ENCODE data around the gene ZNF594. TPM values are rescaled to one million over a fixed set of nuclear protein-coding genes. Genes with fewer than 3 reads are reported as not detected.

ZNF594 gene
- total and polyA plus RNA-seq, 10 of the 15 experiments (the other 5 are each of a cell fraction or from before 2014, with no cell fraction given) = 0.98 to 14.3 (median 11.1) TPM

DNA sequence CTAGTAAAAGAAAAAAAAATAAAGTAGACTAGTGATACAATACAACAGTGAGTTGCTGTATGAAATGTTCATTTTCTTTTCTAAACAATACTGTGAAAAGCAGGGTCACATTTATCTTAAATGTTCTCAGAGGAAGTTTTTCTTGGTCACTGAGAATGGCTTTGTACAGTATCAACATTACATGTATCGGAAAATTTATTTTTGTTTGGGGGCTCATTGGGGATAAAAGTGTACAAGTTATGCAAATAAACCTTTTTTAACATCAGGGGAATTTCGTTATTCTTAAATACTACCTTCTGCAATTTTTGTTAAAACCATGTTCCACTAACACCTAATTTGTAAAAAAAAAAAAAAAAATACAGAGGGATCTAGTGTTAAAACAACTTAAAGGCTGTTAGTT, 8.7 kb upstream of the ZNF594 start (continued):
- TF ChIP-seq, protein P1, sequence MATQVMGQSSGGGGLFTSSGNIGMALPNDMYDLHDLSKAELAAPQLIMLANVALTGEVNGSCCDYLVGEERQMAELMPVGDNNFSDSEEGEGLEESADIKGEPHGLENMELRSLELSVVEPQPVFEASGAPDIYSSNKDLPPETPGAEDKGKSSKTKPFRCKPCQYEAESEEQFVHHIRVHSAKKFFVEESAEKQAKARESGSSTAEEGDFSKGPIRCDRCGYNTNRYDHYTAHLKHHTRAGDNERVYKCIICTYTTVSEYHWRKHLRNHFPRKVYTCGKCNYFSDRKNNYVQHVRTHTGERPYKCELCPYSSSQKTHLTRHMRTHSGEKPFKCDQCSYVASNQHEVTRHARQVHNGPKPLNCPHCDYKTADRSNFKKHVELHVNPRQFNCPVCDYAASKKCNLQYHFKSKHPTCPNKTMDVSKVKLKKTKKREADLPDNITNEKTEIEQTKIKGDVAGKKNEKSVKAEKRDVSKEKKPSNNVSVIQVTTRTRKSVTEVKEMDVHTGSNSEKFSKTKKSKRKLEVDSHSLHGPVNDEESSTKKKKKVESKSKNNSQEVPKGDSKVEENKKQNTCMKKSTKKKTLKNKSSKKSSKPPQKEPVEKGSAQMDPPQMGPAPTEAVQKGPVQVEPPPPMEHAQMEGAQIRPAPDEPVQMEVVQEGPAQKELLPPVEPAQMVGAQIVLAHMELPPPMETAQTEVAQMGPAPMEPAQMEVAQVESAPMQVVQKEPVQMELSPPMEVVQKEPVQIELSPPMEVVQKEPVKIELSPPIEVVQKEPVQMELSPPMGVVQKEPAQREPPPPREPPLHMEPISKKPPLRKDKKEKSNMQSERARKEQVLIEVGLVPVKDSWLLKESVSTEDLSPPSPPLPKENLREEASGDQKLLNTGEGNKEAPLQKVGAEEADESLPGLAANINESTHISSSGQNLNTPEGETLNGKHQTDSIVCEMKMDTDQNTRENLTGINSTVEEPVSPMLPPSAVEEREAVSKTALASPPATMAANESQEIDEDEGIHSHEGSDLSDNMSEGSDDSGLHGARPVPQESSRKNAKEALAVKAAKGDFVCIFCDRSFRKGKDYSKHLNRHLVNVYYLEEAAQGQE (IDR thresholded peaks at IDR 0.05; ENCODE audit: low read depth, low read length) = no peak
- peak; percentile 79; the same call in 1 of the 2 replicates for TF ChIP-seq NFIC (IDR thresholded peaks at IDR 0.05; ENCODE audit: low read depth, low read length)
- TF ChIP-seq CREM (IDR thresholded peaks at IDR 0.05; ENCODE audit: low read depth) = peak; percentile 46; the same call in 1 of the 2 replicates
- TF ChIP-seq, protein P2, sequence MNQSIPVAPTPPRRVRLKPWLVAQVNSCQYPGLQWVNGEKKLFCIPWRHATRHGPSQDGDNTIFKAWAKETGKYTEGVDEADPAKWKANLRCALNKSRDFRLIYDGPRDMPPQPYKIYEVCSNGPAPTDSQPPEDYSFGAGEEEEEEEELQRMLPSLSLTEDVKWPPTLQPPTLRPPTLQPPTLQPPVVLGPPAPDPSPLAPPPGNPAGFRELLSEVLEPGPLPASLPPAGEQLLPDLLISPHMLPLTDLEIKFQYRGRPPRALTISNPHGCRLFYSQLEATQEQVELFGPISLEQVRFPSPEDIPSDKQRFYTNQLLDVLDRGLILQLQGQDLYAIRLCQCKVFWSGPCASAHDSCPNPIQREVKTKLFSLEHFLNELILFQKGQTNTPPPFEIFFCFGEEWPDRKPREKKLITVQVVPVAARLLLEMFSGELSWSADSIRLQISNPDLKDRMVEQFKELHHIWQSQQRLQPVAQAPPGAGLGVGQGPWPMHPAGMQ (IDR thresholded peaks at IDR 0.05; ENCODE audit: borderline replicate concordance) = no peak
- peak; percentile 49; the same call in 1 of the 2 replicates for TF ChIP-seq RUNX3 (IDR thresholded peaks at IDR 0.05; ENCODE audit: low read length)
- no peak for TF ChIP-seq BCL11A (IDR thresholded peaks at IDR 0.05; ENCODE audit: low read depth, low read length)
- no peak for TF ChIP-seq POLR2AphosphoS2 (IDR thresholded peaks at IDR 0.05; ENCODE audit: low read depth, low read length)
- TF ChIP-seq, protein P3, sequence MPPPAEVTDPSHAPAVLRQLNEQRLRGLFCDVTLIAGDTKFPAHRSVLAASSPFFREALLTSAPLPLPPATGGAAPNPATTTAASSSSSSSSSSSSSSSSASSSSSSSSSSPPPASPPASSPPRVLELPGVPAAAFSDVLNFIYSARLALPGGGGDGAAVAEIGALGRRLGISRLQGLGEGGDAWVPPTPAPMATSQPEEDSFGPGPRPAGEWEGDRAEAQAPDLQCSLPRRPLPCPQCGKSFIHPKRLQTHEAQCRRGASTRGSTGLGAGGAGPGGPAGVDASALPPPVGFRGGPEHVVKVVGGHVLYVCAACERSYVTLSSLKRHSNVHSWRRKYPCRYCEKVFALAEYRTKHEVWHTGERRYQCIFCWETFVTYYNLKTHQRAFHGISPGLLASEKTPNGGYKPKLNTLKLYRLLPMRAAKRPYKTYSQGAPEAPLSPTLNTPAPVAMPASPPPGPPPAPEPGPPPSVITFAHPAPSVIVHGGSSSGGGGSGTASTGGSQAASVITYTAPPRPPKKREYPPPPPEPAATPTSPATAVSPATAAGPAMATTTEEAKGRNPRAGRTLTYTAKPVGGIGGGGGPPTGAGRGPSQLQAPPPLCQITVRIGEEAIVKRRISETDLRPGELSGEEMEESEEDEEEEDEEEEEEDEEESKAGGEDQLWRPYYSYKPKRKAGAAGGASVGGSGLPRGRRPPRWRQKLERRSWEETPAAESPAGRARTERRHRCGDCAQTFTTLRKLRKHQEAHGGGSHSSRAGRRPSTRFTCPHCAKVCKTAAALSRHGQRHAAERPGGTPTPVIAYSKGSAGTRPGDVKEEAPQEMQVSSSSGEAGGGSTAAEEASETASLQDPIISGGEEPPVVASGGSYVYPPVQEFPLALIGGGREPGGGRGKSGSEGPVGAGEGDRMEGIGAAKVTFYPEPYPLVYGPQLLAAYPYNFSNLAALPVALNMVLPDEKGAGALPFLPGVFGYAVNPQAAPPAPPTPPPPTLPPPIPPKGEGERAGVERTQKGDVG (CRISPR knock-in tag; IDR thresholded peaks at IDR 0.05) = no peak
- TF ChIP-seq EP300 (IDR thresholded peaks at IDR 0.05; ENCODE audit: borderline replicate concordance in 1 of 2, control insufficient read depth in 1 of 2, low read depth in 2 of 2, low read length in 2 of 2) = peak in 1 of 2 experiments; percentile 51; a peak in 1 of 4 replicates
- peak; percentile 92 for TF ChIP-seq MEF2A (IDR thresholded peaks at IDR 0.05; ENCODE audit: insufficient read depth, low read depth, low read length)
- TF ChIP-seq HDGF (IDR thresholded peaks at IDR 0.05) = no peak
- TF ChIP-seq FOXM1 (IDR thresholded peaks at IDR 0.05; ENCODE audit: low read depth, low read length) = peak; percentile 71; the same call in 1 of the 2 replicates
- TF ChIP-seq, protein P4, sequence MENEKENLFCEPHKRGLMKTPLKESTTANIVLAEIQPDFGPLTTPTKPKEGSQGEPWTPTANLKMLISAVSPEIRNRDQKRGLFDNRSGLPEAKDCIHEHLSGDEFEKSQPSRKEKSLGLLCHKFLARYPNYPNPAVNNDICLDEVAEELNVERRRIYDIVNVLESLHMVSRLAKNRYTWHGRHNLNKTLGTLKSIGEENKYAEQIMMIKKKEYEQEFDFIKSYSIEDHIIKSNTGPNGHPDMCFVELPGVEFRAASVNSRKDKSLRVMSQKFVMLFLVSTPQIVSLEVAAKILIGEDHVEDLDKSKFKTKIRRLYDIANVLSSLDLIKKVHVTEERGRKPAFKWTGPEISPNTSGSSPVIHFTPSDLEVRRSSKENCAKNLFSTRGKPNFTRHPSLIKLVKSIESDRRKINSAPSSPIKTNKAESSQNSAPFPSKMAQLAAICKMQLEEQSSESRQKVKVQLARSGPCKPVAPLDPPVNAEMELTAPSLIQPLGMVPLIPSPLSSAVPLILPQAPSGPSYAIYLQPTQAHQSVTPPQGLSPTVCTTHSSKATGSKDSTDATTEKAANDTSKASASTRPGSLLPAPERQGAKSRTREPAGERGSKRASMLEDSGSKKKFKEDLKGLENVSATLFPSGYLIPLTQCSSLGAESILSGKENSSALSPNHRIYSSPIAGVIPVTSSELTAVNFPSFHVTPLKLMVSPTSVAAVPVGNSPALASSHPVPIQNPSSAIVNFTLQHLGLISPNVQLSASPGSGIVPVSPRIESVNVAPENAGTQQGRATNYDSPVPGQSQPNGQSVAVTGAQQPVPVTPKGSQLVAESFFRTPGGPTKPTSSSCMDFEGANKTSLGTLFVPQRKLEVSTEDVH (IDR thresholded peaks at IDR 0.05; ENCODE audit: low read depth, partially characterized antibody) = no peak
- TF ChIP-seq NR2C2 (IDR thresholded peaks at IDR 0.05; ENCODE audit: borderline replicate concordance, control insufficient read depth, insufficient read length, low read depth) = no peak
- no peak for TF ChIP-seq EGR1 (IDR thresholded peaks at IDR 0.05; ENCODE audit: borderline replicate concordance in 1 of 2, low read depth in 2 of 2, low read length in 2 of 2)
- TF ChIP-seq, protein P5, sequence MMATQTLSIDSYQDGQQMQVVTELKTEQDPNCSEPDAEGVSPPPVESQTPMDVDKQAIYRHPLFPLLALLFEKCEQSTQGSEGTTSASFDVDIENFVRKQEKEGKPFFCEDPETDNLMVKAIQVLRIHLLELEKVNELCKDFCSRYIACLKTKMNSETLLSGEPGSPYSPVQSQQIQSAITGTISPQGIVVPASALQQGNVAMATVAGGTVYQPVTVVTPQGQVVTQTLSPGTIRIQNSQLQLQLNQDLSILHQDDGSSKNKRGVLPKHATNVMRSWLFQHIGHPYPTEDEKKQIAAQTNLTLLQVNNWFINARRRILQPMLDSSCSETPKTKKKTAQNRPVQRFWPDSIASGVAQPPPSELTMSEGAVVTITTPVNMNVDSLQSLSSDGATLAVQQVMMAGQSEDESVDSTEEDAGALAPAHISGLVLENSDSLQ (IDR thresholded peaks at IDR 0.05) = no peak

All from GM12878 (cell line).